GM12878 (cell line): Measurements from ENCODE around the gene UGGT2. TPM values are rescaled to one million over a fixed set of nuclear protein-coding genes. Genes with fewer than 3 reads are reported as not detected.

Experiments used
- ATAC-seq: fragments of 200-7000 bp; cut with Tn5 transposase; 3 replicates; pipeline ENCODE4 v1.9.1; 2020; ENCODE audit warnings: mild to moderate bottlenecking, moderate library complexity
- BruUV-seq: library from RNA; stranded (reverse); fragments of 400-500 nt; replicated peaks from 2 replicates; lab custom pipeline; 2021; lab: Mats Ljungman, UMichigan
- CTCF ChIA-PET: fragments of 300-600 bp; sonication (Branson Sonifier 250); formaldehyde crosslinking; extraction: SDS; loops from one replicate; lab custom pipeline; 2021; ENCODE audit warnings: inconsistent platforms; lab: Yijun Ruan, JAX
- POLR2A ChIA-PET: fragments of 350-600 bp; formaldehyde crosslinking; extraction: SDS; loops from one replicate; lab custom pipeline; 2021; ENCODE audit warnings: inconsistent platforms; lab: Charles Lee
- RAD21 ChIA-PET: fragments of 300-600 bp; sonication (Branson Sonifier 250); formaldehyde crosslinking; loops from one replicate; lab custom pipeline; 2023; ENCODE audit warnings: antibody characterized with exemption; ENCODE audit not compliant: unreplicated experiment; lab: Charles Lee
- SMC1A ChIA-PET: fragments of 300-600 bp; sonication (Branson Sonifier 250); formaldehyde crosslinking; loops from one replicate; lab custom pipeline; 2023; ENCODE audit not compliant: unreplicated experiment, uncharacterized antibody; lab: Charles Lee
- DNase-seq: peaks from one replicate; pipeline ENCODE4 v3.0.0-alpha.2; 2011; ENCODE audit warnings: low read depth, low spot score
- FAIRE-seq: peaks from 3 replicates; lab custom pipeline; 2011; peaks lifted over from hg19 to GRCh38; lab: Jason Lieb, UNC
- H2AFZ ChIP-seq: 2 replicates; pipeline ENCODE4 v1.6.0; 2011; ENCODE audit warnings: low read depth, low read length, control low read depth; ENCODE audit not compliant: control insufficient read depth
- H3K27ac ChIP-seq: 2 replicates; pipeline ENCODE4 v1.5.1; 2011; ENCODE audit warnings: control low read depth; ENCODE audit not compliant: control insufficient read depth, insufficient read depth
- H3K27me3 ChIP-seq, 2 experiments: replicated peaks in 1 of 2; 2 replicates each; pipeline versions ENCODE4 v1.6.0 to v1.6.1; 2011; ENCODE audit warnings: low read length in 1 of 2; ENCODE audit not compliant: control insufficient read depth in 2 of 2, insufficient read depth in 2 of 2
- H3K36me3 ChIP-seq, 2 experiments: 2 replicates each; pipeline ENCODE4 v1.5.1; 2011; ENCODE audit warnings: low read length in 1 of 2; ENCODE audit not compliant: control insufficient read depth in 2 of 2, insufficient read depth in 2 of 2
- H3K4me1 ChIP-seq: 2 replicates; pipeline ENCODE4 v1.6.1; 2011; ENCODE audit warnings: mild to moderate bottlenecking, low read length, moderate library complexity, mixed read lengths; ENCODE audit not compliant: control insufficient read depth, insufficient read depth
- H3K4me2 ChIP-seq: 2 replicates; pipeline ENCODE4 v1.6.0; 2011; ENCODE audit warnings: control low read depth; ENCODE audit not compliant: control insufficient read depth, insufficient read depth
- H3K4me3 ChIP-seq: fragments of 200-600 bp; sonication (generic); 2 replicates; pipeline ENCODE4 v1.5.1; 2016
- H3K79me2 ChIP-seq: 2 replicates; pipeline ENCODE4 v1.6.0; 2011; ENCODE audit warnings: low read length; ENCODE audit not compliant: control insufficient read depth, insufficient read depth
- H3K9ac ChIP-seq: 2 replicates; pipeline ENCODE4 v1.8.0; 2011; ENCODE audit warnings: low read length, control low read depth, mixed read lengths; ENCODE audit not compliant: control insufficient read depth, insufficient read depth
- H3K9me3 ChIP-seq: replicated peaks from 3 replicates; pipeline ENCODE4 v1.5.1; 2011; ENCODE audit warnings: mild to moderate bottlenecking, low read length; ENCODE audit not compliant: control insufficient read depth, insufficient read depth
- H4K20me1 ChIP-seq: 2 replicates; pipeline ENCODE4 v1.6.0; 2011; ENCODE audit not compliant: control insufficient read depth, insufficient read depth
- ATF7 ChIP-seq: fragments of 450-650 bp; IDR thresholded peaks from 2 replicates; pipeline ENCODE4 v1.6.1; 2016; ENCODE audit warnings: low read depth, mild to moderate bottlenecking
- HCFC1 ChIP-seq: fragments of 150-350 bp; IDR thresholded peaks from 2 replicates; pipeline ENCODE4 v1.6.1; 2014; ENCODE audit warnings: low read length
- MEF2B ChIP-seq: fragments of 450-650 bp; IDR thresholded peaks from 2 replicates; pipeline ENCODE4 v1.6.1; 2018; ENCODE audit warnings: mild to moderate bottlenecking, moderate library complexity; ENCODE audit not compliant: partially characterized antibody, poor library complexity, severe bottlenecking
- MTA2 ChIP-seq: fragments of 450-650 bp; IDR thresholded peaks from 2 replicates; pipeline ENCODE4 v1.6.1; 2016; ENCODE audit warnings: low read depth, mild to moderate bottlenecking, moderate library complexity
- TAF1 ChIP-seq: IDR thresholded peaks from 2 replicates; pipeline ENCODE4 v1.6.1; 2011; ENCODE audit warnings: mild to moderate bottlenecking, low read depth, low read length, borderline replicate concordance
- WGBS: methylation state at CpG from one replicate; pipeline ENCODE4 v1.1.6; 2016; ENCODE audit warnings: low lambda C conversion rate; ENCODE audit not compliant: insufficient replicate concordance, insufficient coverage; ENCODE audit errors: missing lambda C conversion rate; 5-methylcytosine and 5-hydroxymethylcytosine counted together
- in situ Hi-C: fragments of 300-500 bp; cut with MboI; formaldehyde crosslinking; loops from 9 replicates; pipeline ENCODE4 v1.14.3; 2018; ENCODE audit warnings: mixed read lengths
- intact Hi-C: fragments of 100-400 bp; cut with micrococcal nuclease; formaldehyde crosslinking; loops from one replicate; pipeline ENCODE4 v1.14.2; 2022; ENCODE audit not compliant: unreplicated experiment
- polyA plus RNA-seq, 11 experiments: library from polyadenylated mRNA; depleted of rRNA in 4 of 11; unstranded in 6 of 11; stranded (reverse) in 5 of 11; fragments of >200 nt; fragmentation: Nextera tagmentation in 4 of 11; fragmentation: Illumina TruSeq in 1 of 11; extraction: Ambion mirVana in 4 of 11; extraction: Trizol in 1 of 11; gene quantifications; 1 replicate in 1 of 11; 2 replicates in 10 of 11; pipeline versions ENCODE4 v1.2.1 to v1.2.3, GENCODE V29; 2011 to 2016; ENCODE audit warnings: inconsistent platforms in 2 of 11, missing spikeins in 2 of 11, low read depth in 1 of 11
- total RNA-seq, 4 experiments: library from RNA; depleted of rRNA in 3 of 4; stranded (reverse); fragments of >200 nt in 3 of 4; fragmentation: Illumina TruSeq in 1 of 4; extraction: Trizol in 1 of 4; gene quantifications; 2 replicates each; pipeline versions ENCODE4 v1.2.1 to v1.2.3, GENCODE V29; 2013 to 2021
- TF ChIP-seq, protein P1 (sequence below): fragments of 450-650 bp; IDR thresholded peaks from 2 replicates; pipeline ENCODE4 v1.6.1; 2018; ENCODE audit warnings: mild to moderate bottlenecking, low read depth, moderate library complexity; ENCODE audit not compliant: partially characterized antibody
- TF ChIP-seq, protein P2 (sequence below): IDR thresholded peaks from 2 replicates; pipeline ENCODE4 v1.6.1; 2011; ENCODE audit warnings: borderline replicate concordance, low read depth, mild to moderate bottlenecking, moderate library complexity, mixed read lengths, low read length; ENCODE audit not compliant: insufficient read depth; ENCODE audit errors: extremely low read length
- TF ChIP-seq, protein P3 (sequence below): IDR thresholded peaks from 2 replicates; pipeline ENCODE4 v1.6.1; 2012; ENCODE audit warnings: improper control_type of control experiment, low read depth, low read length; ENCODE audit not compliant: insufficient replicate concordance
- TF ChIP-seq, protein P4 (sequence below): fragments of 450-650 bp; IDR thresholded peaks from 2 replicates; pipeline ENCODE4 v1.6.1; 2018; ENCODE audit warnings: borderline replicate concordance, mild to moderate bottlenecking; ENCODE audit not compliant: partially characterized antibody

The UGGT2 gene
- total and polyA plus RNA-seq, 10 of the 15 experiments (the other 5 are each of a cell fraction or from before 2014, with no cell fraction given), result 4.9 to 29.0 (median 17.3) TPM

DNA sequence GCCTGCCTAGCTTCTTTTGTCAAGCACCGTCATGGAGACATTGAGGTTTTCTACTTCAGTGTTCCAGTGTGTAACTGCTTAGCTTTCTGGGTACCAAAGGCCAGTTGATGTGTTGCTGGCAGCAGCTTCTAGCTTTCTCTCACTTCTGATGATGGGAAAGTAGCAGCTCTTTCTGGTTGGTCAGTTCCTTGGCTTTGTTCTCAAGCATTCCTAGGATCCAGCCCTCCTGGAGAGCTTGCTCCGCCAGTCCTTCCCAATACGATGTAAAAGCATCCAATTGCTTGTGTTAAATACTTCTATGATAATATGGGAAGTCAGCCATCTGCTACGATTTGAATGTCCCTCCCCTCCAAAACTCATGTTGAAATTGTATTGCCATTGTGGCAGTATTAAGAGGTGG is 182.8 kb downstream of the UGGT2 start:
- ChIA-PET SMC1A (interaction anchor here (1.2 kb wide), 1 partner anchor 8 kb away, joined by 4 read pairs; no protein-coding TSS in a partner anchor), CTCF (no interaction called here), RAD21 (no interaction called here), POLR2A (no interaction called here)
- no peak overlapping the region for H2AFZ ChIP-seq
- no peak for DNase-seq
- no peak overlapping the region for H3K27ac ChIP-seq
- no peaks in the 10 kb centered on the region for H3K79me2 ChIP-seq
- in situ Hi-C loops, result no loop called here
- no TSS peak for BruUV-seq
- no peaks in the 10 kb centered on the region for H4K20me1 ChIP-seq
- H3K4me3 ChIP-seq, result no peak overlapping the region
- no peaks in the 10 kb centered on the region for H3K27me3 ChIP-seq
- H3K36me3 ChIP-seq, result peaks cover 0 to 5% of the 10 kb centered on the region in 2 experiments; a peak in 1 of 4 replicates
- intact Hi-C loops, result no loop called here
- no peak for ATAC-seq
- WGBS, result 100% methylated on average over 4 of the region's 4 CpGs
- TF ChIP-seq TAF1, result no peak
- TF ChIP-seq, protein P1, sequence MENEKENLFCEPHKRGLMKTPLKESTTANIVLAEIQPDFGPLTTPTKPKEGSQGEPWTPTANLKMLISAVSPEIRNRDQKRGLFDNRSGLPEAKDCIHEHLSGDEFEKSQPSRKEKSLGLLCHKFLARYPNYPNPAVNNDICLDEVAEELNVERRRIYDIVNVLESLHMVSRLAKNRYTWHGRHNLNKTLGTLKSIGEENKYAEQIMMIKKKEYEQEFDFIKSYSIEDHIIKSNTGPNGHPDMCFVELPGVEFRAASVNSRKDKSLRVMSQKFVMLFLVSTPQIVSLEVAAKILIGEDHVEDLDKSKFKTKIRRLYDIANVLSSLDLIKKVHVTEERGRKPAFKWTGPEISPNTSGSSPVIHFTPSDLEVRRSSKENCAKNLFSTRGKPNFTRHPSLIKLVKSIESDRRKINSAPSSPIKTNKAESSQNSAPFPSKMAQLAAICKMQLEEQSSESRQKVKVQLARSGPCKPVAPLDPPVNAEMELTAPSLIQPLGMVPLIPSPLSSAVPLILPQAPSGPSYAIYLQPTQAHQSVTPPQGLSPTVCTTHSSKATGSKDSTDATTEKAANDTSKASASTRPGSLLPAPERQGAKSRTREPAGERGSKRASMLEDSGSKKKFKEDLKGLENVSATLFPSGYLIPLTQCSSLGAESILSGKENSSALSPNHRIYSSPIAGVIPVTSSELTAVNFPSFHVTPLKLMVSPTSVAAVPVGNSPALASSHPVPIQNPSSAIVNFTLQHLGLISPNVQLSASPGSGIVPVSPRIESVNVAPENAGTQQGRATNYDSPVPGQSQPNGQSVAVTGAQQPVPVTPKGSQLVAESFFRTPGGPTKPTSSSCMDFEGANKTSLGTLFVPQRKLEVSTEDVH, result no peak
- no peak for TF ChIP-seq ATF7
- TF ChIP-seq HCFC1, result no peak
- TF ChIP-seq, protein P2, sequence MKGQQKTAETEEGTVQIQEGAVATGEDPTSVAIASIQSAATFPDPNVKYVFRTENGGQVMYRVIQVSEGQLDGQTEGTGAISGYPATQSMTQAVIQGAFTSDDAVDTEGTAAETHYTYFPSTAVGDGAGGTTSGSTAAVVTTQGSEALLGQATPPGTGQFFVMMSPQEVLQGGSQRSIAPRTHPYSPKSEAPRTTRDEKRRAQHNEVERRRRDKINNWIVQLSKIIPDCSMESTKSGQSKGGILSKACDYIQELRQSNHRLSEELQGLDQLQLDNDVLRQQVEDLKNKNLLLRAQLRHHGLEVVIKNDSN, result no peak
- TF ChIP-seq, protein P3, sequence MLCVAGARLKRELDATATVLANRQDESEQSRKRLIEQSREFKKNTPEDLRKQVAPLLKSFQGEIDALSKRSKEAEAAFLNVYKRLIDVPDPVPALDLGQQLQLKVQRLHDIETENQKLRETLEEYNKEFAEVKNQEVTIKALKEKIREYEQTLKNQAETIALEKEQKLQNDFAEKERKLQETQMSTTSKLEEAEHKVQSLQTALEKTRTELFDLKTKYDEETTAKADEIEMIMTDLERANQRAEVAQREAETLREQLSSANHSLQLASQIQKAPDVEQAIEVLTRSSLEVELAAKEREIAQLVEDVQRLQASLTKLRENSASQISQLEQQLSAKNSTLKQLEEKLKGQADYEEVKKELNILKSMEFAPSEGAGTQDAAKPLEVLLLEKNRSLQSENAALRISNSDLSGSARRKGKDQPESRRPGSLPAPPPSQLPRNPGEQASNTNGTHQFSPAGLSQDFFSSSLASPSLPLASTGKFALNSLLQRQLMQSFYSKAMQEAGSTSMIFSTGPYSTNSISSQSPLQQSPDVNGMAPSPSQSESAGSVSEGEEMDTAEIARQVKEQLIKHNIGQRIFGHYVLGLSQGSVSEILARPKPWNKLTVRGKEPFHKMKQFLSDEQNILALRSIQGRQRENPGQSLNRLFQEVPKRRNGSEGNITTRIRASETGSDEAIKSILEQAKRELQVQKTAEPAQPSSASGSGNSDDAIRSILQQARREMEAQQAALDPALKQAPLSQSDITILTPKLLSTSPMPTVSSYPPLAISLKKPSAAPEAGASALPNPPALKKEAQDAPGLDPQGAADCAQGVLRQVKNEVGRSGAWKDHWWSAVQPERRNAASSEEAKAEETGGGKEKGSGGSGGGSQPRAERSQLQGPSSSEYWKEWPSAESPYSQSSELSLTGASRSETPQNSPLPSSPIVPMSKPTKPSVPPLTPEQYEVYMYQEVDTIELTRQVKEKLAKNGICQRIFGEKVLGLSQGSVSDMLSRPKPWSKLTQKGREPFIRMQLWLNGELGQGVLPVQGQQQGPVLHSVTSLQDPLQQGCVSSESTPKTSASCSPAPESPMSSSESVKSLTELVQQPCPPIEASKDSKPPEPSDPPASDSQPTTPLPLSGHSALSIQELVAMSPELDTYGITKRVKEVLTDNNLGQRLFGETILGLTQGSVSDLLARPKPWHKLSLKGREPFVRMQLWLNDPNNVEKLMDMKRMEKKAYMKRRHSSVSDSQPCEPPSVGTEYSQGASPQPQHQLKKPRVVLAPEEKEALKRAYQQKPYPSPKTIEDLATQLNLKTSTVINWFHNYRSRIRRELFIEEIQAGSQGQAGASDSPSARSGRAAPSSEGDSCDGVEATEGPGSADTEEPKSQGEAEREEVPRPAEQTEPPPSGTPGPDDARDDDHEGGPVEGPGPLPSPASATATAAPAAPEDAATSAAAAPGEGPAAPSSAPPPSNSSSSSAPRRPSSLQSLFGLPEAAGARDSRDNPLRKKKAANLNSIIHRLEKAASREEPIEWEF, result no peak
- TF ChIP-seq MEF2B, result no peak
- TF ChIP-seq, protein P4, sequence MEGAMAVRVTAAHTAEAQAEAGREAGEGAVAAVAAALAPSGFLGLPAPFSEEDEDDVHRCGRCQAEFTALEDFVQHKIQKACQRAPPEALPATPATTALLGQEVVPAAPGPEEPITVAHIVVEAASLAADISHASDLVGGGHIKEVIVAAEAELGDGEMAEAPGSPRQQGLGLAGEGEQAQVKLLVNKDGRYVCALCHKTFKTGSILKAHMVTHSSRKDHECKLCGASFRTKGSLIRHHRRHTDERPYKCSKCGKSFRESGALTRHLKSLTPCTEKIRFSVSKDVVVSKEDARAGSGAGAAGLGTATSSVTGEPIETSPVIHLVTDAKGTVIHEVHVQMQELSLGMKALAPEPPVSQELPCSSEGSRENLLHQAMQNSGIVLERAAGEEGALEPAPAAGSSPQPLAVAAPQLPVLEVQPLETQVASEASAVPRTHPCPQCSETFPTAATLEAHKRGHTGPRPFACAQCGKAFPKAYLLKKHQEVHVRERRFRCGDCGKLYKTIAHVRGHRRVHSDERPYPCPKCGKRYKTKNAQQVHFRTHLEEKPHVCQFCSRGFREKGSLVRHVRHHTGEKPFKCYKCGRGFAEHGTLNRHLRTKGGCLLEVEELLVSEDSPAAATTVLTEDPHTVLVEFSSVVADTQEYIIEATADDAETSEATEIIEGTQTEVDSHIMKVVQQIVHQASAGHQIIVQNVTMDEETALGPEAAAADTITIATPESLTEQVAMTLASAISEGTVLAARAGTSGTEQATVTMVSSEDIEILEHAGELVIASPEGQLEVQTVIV, result no peak
- no peak for TF ChIP-seq MTA2
- H3K9ac ChIP-seq, result no peak overlapping the region
- no peaks in the 10 kb centered on the region; the same call in 2 of the 3 replicates for H3K9me3 ChIP-seq
- FAIRE-seq, result no peak
- H3K4me1 ChIP-seq, result 0 out of 2 replicates have a peak, but pooled peaks cover 3% of the 10 kb centered on the region
- no peak overlapping the region for H3K4me2 ChIP-seq
